OCI-LY1 (cell line): ENCODE measurements around the gene ECPAS.

Source experiments
- CTCF ChIP-seq: fragments of 200-600 bp; sonication (generic), shearing (Covaris generic); IDR thresholded peaks from 2 replicates; pipeline ENCODE4 v1.5.1; 2017; ENCODE audit warnings: mild to moderate bottlenecking, antibody characterized with exemption, low read length, moderate library complexity, mixed read lengths
- EZH2 ChIP-seq: fragments of 200-600 bp; sonication (generic), shearing (Covaris generic); IDR thresholded peaks from 2 replicates; pipeline ENCODE4 v1.8.0; 2017; ENCODE audit warnings: borderline replicate concordance, mixed run types, mild to moderate bottlenecking, antibody characterized with exemption, low read length, moderate library complexity, mixed read lengths

GRCh38 chr9:111443454-111443853 lies 40.7 kb downstream of the ECPAS start:
- no peak for TF ChIP-seq CTCF
- no peak for TF ChIP-seq EZH2
